ENCODE data around the gene PLB1.

PLB1 gene

GRCh38 chr2:28558158-28558820 lies 62.4 kb downstream of the PLB1 start:
- Histone ChIP-seq H3K4me2 (ENCODE audit: low read depth, low read length) (no peak overlapping the region), H3F3A (ENCODE audit: insufficient read depth, low read length) (no peaks in the 10 kb centered on the region), H3K36me3 (replicated peaks; ENCODE audit: insufficient read depth, low read length) (no peaks in the 10 kb centered on the region), H3K27me3 (replicated peaks; ENCODE audit: insufficient read depth, low read length) (no peaks in the 10 kb centered on the region), H3K9me2 (replicated peaks; ENCODE audit: insufficient read depth, low read length) (no peaks in the 10 kb centered on the region), H2AFZ (ENCODE audit: low read length) (no peak overlapping the region), H4K20me1 (ENCODE audit: insufficient read depth, low read length) (no peaks in the 10 kb centered on the region), H3K27ac (ENCODE audit: low read length) (no peak overlapping the region), H3K4me3 (ENCODE audit: low read length) (no peak overlapping the region), H3K79me2 (ENCODE audit: low read length) (no peaks in the 10 kb centered on the region), H3K9me3 (replicated peaks; ENCODE audit: insufficient read depth, low read length) (no peaks in the 10 kb centered on the region), H3K9ac (ENCODE audit: low read length) (no peak overlapping the region), H3K4me1 (ENCODE audit: low read length) (no peaks in the 10 kb centered on the region)
- DNase-seq = no peak
- no peak for TF ChIP-seq EZH2 (optimal IDR thresholded peaks at IDR 0.05; ENCODE audit: low read depth, low read length)
- TF ChIP-seq EZH2phosphoT487 (IDR thresholded peaks at IDR 0.05; ENCODE audit: low read length) = no peak
- TF ChIP-seq CTCF (IDR thresholded peaks at IDR 0.05; ENCODE audit: low read length) = no peak

GRCh38 chr2:28558918-28559317 lies 63.1 kb downstream of the PLB1 start:
- Histone ChIP-seq H2AFZ (ENCODE audit: low read length) (no peak overlapping the region), H3K79me2 (ENCODE audit: low read length) (no peaks in the 10 kb centered on the region), H3K27ac (ENCODE audit: low read length) (no peak overlapping the region), H3K9me3 (replicated peaks; ENCODE audit: insufficient read depth, low read length) (no peaks in the 10 kb centered on the region), H3K27me3 (replicated peaks; ENCODE audit: insufficient read depth, low read length) (no peaks in the 10 kb centered on the region), H3K9ac (ENCODE audit: low read length) (no peak overlapping the region), H4K20me1 (ENCODE audit: insufficient read depth, low read length) (no peaks in the 10 kb centered on the region), H3K4me3 (ENCODE audit: low read length) (no peak overlapping the region), H3K36me3 (replicated peaks; ENCODE audit: insufficient read depth, low read length) (no peaks in the 10 kb centered on the region), H3F3A (ENCODE audit: insufficient read depth, low read length) (no peaks in the 10 kb centered on the region), H3K9me2 (replicated peaks; ENCODE audit: insufficient read depth, low read length) (no peaks in the 10 kb centered on the region), H3K4me2 (ENCODE audit: low read depth, low read length) (no peak overlapping the region), H3K4me1 (ENCODE audit: low read length) (no peaks in the 10 kb centered on the region)
- TF ChIP-seq CTCF (IDR thresholded peaks at IDR 0.05; ENCODE audit: low read length) (no peak), EZH2phosphoT487 (IDR thresholded peaks at IDR 0.05; ENCODE audit: low read length) (no peak), EZH2 (optimal IDR thresholded peaks at IDR 0.05; ENCODE audit: low read depth, low read length) (no peak)
- DNase-seq = no peak

- no peak for DNase-seq
- H3K9ac ChIP-seq (ENCODE audit: low read length) = no peak overlapping the region
- no peaks in the 10 kb centered on the region for H4K20me1 ChIP-seq (ENCODE audit: insufficient read depth, low read length)
- no peaks in the 10 kb centered on the region for H3K27me3 ChIP-seq (replicated peaks; ENCODE audit: insufficient read depth, low read length)
- H3K79me2 ChIP-seq (ENCODE audit: low read length) = no peaks in the 10 kb centered on the region
- H3K4me2 ChIP-seq (ENCODE audit: low read depth, low read length) = no peak overlapping the region
- no peak overlapping the region for H2AFZ ChIP-seq (ENCODE audit: low read length)
- H3F3A ChIP-seq (ENCODE audit: insufficient read depth, low read length) = no peaks in the 10 kb centered on the region
- no peak overlapping the region for H3K27ac ChIP-seq (ENCODE audit: low read length)
- H3K4me1 ChIP-seq (ENCODE audit: low read length) = peaks cover 5% of the 10 kb centered on the region; the same call in 1 of the 2 replicates
- no peak for TF ChIP-seq CTCF (IDR thresholded peaks at IDR 0.05; ENCODE audit: low read length)
- TF ChIP-seq EZH2 (optimal IDR thresholded peaks at IDR 0.05; ENCODE audit: low read depth, low read length) = no peak
- TF ChIP-seq EZH2phosphoT487 (IDR thresholded peaks at IDR 0.05; ENCODE audit: low read length) = no peak
- no peaks in the 10 kb centered on the region for H3K36me3 ChIP-seq (replicated peaks; ENCODE audit: insufficient read depth, low read length)
- no peak overlapping the region for H3K4me3 ChIP-seq (ENCODE audit: low read length)
- H3K9me2 ChIP-seq (replicated peaks; ENCODE audit: insufficient read depth, low read length) = no peaks in the 10 kb centered on the region
- H3K9me3 ChIP-seq (replicated peaks; ENCODE audit: insufficient read depth, low read length) = no peaks in the 10 kb centered on the region
These were observed 68.0 kb downstream of the PLB1 start for GRCh38 chr2:28563869-28564268.

All from MM.1S (cell line).